Tibial nerve (tissue), 4 donors: ENCODE data around the gene ZPLD1.

Source experiments
- CTCF ChIP-seq, 5 experiments: fragments of 200-600 bp in 3 of 5; fragments of 450-650 bp in 2 of 5; sonication (generic) in 3 of 5; IDR thresholded peaks; one replicate each; pipeline ENCODE4 v1.5.1; 2016 to 2019; ENCODE audit warnings: antibody characterized with exemption in 5 of 5, mild to moderate bottlenecking in 3 of 5, moderate library complexity in 2 of 5
- EP300 ChIP-seq, 2 donors: sonication (generic); formaldehyde crosslinking; IDR thresholded peaks; one replicate each; pipeline ENCODE4 v1.6.1; 2017; ENCODE audit warnings: antibody characterized with exemption in 2 of 2, mild to moderate bottlenecking in 1 of 2
- POLR2A ChIP-seq, 2 donors: fragments of 450-650 bp; IDR thresholded peaks; one replicate each; pipeline ENCODE4 v1.6.1; 2017; ENCODE audit warnings: antibody characterized with exemption in 2 of 2, mild to moderate bottlenecking in 2 of 2, moderate library complexity in 2 of 2

- TF ChIP-seq CTCF (IDR thresholded peaks at IDR 0.05): no peak
- no peak for TF ChIP-seq EP300 (IDR thresholded peaks at IDR 0.05)
- no peak for TF ChIP-seq POLR2A (IDR thresholded peaks at IDR 0.05)
Observed at GRCh38 chr3:102398666-102399065, 36.1 kb upstream of the ZPLD1 start.
